WTC11 (cell line): Measurements from ENCODE around the gene TH.

Source experiments
- CREM ChIP-seq: sonication (generic); formaldehyde crosslinking; IDR thresholded peaks from 2 replicates; pipeline ENCODE4 v1.8.1; 2022; ENCODE audit warnings: mild to moderate bottlenecking, missing genetic modification reagents, moderate library complexity
- CTCF ChIP-seq: fragments of 200-600 bp; IDR thresholded peaks from 2 replicates; pipeline ENCODE4 v1.8.0; 2022; ENCODE audit warnings: antibody characterized with exemption
- E2F4 ChIP-seq: sonication (generic); formaldehyde crosslinking; IDR thresholded peaks from 2 replicates; pipeline ENCODE4 v1.8.1; 2022; ENCODE audit warnings: low read depth, mild to moderate bottlenecking, moderate library complexity, missing genetic modification reagents, borderline replicate concordance
- JUN ChIP-seq: sonication (generic); formaldehyde crosslinking; IDR thresholded peaks from 2 replicates; pipeline ENCODE4 v1.8.0; 2023; ENCODE audit warnings: mild to moderate bottlenecking, missing genetic modification reagents
- ZNF121 ChIP-seq: sonication (generic); formaldehyde crosslinking; IDR thresholded peaks from 2 replicates; pipeline ENCODE4 v1.8.0; 2023; ENCODE audit warnings: missing genetic modification reagents

- TF ChIP-seq CTCF: no peak
- no peak for TF ChIP-seq JUN (CRISPR knock-in tag)
- TF ChIP-seq CREM (CRISPR knock-in tag): no peak
- no peak for TF ChIP-seq ZNF121 (CRISPR knock-in tag)
- TF ChIP-seq E2F4 (CRISPR knock-in tag): no peak
Measured at GRCh38 chr11:2217211-2218030, 45.8 kb upstream of the TH start.
